HT1080 (cell line): ENCODE measurements around the gene AFAP1. TPM values are rescaled to one million over a fixed set of nuclear protein-coding genes. Genes with fewer than 3 reads are reported as not detected.
A peak's percentile ranks its signal among the peaks of the same experiment; 100 is the strongest.

Experiments used
- DNase-seq: peaks from one replicate; pipeline ENCODE4 v3.0.0-alpha.2; 2015; ENCODE audit warnings: low read depth
- total RNA-seq: library from RNA; depleted of rRNA; stranded (reverse); fragments of >200 nt; shearing (Covaris generic); gene quantifications from 2 replicates; pipeline ENCODE4 v1.2.3, GENCODE V29; 2014

AFAP1 gene
- total RNA-seq, 1 experiment from 2014 or later = 11.3 TPM

GRCh38 chr4:7772711-7773385 lies 166.8 kb downstream of the AFAP1 start:
- DNase-seq = no peak

GRCh38 chr4:7771541-7772507 lies 167.8 kb downstream of the AFAP1 start:
- DNase-seq = no peak

- no peak for DNase-seq
These were observed 168.6 kb downstream of the AFAP1 start for GRCh38 chr4:7771056-7771455.

- DNase-seq = no peak
These were observed 169.2 kb downstream of the AFAP1 start for GRCh38 chr4:7770224-7771050.

DNA sequence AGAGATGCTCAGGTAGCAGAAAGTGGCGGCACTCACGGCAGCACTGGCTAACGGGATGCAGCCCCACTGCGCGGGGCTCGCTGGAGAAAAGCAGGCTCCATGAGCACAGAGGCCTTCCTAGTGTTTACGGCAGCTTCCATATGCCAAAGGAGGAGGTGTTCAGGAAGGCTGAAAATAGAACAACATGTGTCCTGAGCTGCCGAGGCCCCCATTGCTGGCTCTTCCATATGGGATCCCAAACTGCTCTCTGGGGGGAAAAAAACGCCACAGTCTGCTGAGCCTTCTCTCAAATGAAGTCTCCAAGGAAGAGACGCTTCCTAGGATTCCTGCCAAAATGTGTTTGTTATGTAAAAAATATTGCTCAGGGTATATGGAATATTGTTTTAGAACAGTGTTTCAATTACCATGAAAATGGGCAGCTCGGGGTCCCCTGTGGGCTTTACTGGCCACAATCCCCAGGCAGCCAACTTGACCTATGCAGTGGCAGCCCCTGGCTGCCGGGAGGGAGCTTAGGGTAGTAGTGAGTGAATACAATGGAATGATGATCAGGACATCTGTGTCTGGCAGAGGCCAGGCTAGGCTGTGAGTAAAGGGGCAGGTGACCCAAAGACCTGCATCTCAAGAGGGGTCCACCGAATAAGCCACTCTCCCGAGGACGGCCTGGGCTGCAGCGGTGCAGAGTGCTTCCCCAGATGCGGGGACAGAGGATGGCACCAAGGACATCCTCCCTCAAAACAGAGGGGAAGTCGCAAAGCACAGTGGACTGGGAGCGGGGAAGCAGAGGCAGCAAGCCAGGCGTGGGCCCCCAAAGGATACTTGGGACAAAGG lies 170.1 kb downstream of the AFAP1 start:
- DNase-seq = no peak

GRCh38 chr4:7768736-7769135 lies 170.9 kb downstream of the AFAP1 start:
- no peak for DNase-seq

- no peak for DNase-seq
These were observed 171.7 kb downstream of the AFAP1 start for GRCh38 chr4:7767966-7768365.

DNA sequence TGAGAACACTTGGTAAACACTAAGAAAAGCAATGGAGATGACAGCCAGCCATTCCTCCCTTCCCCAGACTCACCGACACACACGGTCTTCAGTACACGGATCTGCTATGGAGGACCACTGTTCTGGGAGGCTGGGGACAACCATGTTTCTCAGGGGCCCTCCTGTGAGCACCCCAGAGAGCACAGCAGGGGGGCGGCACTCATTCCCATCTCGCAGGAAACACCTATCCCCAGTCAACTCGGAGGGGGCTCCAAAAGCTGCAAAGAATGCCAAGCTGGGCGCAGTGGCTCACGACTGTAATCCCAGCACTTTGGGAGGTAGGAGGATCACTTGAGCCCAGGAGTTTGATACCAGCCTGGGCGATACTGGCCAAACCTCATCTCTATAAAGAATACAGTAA lies 172.1 kb downstream of the AFAP1 start:
- no peak for DNase-seq

DNA sequence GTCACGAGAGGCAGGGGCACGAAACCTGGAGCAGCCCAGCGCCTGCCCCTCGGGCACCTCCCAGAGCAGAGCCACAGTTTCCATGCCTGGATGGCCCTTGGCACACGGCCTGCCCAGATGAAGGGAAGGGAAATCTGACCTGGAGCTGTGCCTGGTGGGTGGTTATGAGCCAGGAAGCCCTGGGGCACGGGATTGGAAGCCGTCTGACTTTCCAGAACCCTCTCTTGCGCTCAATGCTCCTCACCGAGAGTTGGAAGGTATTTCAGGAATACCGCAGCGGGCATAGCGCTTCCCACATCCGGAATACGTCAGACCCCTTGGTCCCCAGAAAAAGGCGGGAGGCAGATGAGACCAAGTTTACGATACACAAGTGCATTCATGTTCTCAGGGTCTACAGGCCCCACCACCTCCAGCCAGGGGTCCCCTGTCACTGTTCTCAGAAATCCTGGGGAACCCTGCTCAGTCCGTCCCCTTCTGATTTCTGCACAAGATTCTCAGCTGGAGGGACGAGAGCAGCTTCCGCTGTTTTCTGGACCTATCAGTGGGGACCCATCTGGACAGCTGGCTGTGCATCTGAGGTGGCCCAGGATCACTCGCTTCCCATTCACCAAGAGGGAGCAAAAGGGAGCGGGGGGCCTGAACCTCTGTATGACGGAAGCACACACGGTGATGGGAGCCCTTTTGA lies 172.9 kb downstream of the AFAP1 start:
- DNase-seq = no peak

DNA sequence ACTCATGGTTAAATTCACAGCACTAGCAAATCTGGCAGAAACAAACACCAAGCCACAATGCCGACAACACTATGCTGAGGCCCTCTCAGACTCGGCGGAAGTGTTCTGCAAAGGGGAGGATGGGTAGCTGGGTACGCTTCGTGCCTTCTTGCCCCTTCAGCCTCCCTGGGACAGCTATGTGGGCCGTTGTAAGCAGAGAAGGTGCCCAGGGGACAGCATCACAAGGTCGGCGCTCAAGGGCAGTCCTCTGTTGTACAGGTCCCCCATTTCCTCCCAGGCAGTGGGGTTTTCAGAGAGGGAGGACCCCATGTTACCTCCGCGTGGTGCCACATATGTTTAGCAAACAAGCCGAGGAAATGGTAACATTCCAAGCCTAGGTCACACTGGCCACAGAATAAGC lies 173.6 kb downstream of the AFAP1 start:
- no peak for DNase-seq

DNA sequence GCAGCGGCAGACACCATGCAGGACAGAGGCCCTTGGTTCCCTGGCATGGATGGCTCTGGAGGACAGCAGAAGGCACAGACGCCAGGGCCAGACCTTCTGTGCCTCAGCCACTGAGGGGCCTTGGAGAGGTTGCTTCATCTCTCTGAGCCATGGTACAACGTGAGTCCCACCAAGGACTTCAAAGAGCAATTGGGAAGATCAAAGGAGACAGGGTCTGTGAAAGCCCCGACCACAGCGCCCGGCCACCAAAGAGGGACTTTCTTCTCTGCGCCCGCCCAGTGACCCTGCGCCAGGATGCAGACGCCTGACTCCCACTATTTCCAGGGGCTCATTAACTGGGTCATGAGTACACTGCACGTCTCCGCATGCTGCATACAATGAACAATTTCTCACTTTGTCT lies 174.0 kb downstream of the AFAP1 start:
- no peak for DNase-seq

DNA sequence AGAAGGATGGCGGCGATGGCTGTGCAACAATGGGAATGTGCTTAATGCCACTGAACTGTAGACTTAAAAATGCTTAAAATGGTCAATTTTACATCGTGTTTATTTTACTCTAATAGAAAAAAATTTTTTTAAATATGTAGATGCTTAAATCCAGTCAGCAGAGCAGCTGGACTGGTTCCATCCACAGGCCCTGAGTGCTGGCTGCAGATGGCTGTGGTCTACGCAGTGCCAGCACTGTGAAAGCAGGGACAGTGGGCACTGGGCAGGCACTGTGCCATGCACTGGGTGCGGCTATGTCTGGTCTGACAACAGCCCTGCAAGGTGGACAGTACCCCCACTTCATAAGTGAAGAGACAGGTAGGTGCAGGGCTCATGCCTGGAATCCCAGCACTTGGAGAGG lies 175.2 kb downstream of the AFAP1 start:
- no peak for DNase-seq

DNA sequence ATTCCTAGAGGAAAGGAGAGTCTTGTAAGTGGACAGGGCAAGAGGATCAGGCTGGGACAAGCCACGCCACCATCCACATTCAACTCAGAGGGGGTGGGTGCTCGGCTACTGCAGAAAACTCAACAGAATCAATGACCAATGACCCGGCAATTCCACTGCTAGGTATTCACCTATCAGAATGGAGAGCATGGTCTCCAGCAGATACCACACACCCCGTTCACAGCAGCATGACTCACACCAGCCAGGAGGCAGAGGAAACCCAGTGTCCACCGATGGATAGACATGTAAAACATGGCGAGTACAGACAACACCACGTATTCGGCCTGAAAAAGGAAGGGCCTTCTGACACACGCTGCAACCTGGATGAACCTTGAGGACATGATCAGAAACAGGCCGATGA lies 175.9 kb downstream of the AFAP1 start:
- DNase-seq = peak; percentile 63

DNA sequence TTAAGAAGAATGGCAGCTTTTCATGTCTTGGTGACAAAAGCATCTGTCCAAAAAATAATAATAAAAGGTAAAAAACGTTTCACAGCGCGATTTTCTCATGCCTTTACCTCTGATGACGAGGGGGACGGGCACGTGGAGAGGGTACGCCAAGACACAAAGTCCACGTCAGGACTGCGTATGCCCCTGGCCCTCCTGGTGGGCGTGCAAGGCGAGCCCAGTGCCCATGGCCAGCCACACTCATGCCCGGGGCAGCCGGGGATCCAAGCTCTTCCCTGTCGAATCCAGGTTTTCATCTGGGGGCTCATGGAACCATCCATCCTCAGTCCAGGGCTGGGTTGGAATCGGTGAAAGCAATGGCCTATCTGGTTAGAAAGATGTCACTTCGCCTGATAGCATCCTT lies 176.6 kb downstream of the AFAP1 start:
- no peak for DNase-seq

GRCh38 chr4:7762376-7763030 lies 177.2 kb downstream of the AFAP1 start:
- no peak for DNase-seq

GRCh38 chr4:7761720-7762119 lies 177.9 kb downstream of the AFAP1 start:
- DNase-seq = no peak

DNA sequence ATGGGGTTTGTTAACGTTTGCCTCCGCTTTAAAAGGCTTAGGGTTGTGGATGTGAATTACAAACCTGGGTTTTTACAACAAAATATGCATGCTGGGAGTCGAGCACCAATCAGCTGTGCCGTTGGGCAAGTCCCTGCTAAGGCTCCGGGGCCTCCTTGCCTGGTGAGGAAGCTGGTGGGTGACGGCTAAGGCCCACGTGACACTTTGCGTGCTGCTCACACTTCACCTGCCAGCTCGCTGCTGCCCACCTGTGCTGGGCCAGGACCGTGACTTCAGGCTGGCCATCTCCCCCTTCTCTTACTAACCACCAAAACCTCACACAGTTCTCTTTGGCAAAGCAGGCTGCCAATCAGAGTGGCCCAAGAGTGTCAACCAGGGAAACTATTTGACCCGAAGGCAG lies 178.3 kb downstream of the AFAP1 start:
- no peak for DNase-seq

GRCh38 chr4:7760706-7761105 lies 179.0 kb downstream of the AFAP1 start:
- DNase-seq = no peak

GRCh38 chr4:7760228-7760627 lies 179.4 kb downstream of the AFAP1 start:
- DNase-seq = no peak

- DNase-seq = no peak
These were observed 180.0 kb downstream of the AFAP1 start for GRCh38 chr4:7759635-7760034.
